Measurements from ENCODE around the gene ZSCAN29. TPM values are rescaled to one million over a fixed set of nuclear protein-coding genes. Genes with fewer than 3 reads are reported as not detected.

The ZSCAN29 gene
- total and polyA plus RNA-seq, 10 of the 15 experiments (the other 5 are each of a cell fraction or from before 2014, with no cell fraction given): 1.7 to 26.0 (median 14.6) TPM

GRCh38 chr15:43360821-43361220 is 10.0 kb downstream of the ZSCAN29 start (continued):
- TF ChIP-seq YY1 (IDR thresholded peaks at IDR 0.05; ENCODE audit: low read depth, low read length): no peak
- TF ChIP-seq GATAD2B (conservative IDR thresholded peaks at IDR 0.05; ENCODE audit: low read depth): no peak
- no peak for TF ChIP-seq ZNF687 (IDR thresholded peaks at IDR 0.05)

GRCh38 chr15:43352693-43353382 is 18.0 kb downstream of the ZSCAN29 start:
- CTCF ChIA-PET: interaction anchor here (2.1 kb wide), 1 partner anchor 161 kb away, joined by 4 read pairs; no protein-coding TSS in a partner anchor
- FAIRE-seq: no peak
- no peaks in the 10 kb centered on the region for H4K20me1 ChIP-seq (ENCODE audit: control insufficient read depth, insufficient read depth)
- TF ChIP-seq ESRRA (IDR thresholded peaks at IDR 0.05; ENCODE audit: low read length) (no peak), CHD1 (IDR thresholded peaks at IDR 0.05; ENCODE audit: low read depth, low read length) (no peak), ZNF687 (IDR thresholded peaks at IDR 0.05) (no peak), ZNF592 (IDR thresholded peaks at IDR 0.05) (no peak)

More at GRCh38 chr15:43352693-43353382, 18.0 kb downstream of the ZSCAN29 start:
- H3K4me2 ChIP-seq (ENCODE audit: control insufficient read depth, insufficient read depth): no peak overlapping the region
- H3K27me3 ChIP-seq (replicated peaks in 1 of 2; ENCODE audit: control insufficient read depth in 2 of 2, insufficient read depth in 2 of 2, low read length in 1 of 2): no peaks in the 10 kb centered on the region
- H3K27ac ChIP-seq (ENCODE audit: control insufficient read depth, insufficient read depth): no peak overlapping the region
- peaks cover 1 to 11% of the 10 kb centered on the region in 2 experiments; a peak in 2 of 4 replicates for H3K36me3 ChIP-seq (ENCODE audit: control insufficient read depth in 2 of 2, insufficient read depth in 2 of 2, low read length in 1 of 2)
- 77% methylated on average over 2 of the region's 2 CpGs for WGBS (ENCODE audit: insufficient coverage, insufficient replicate concordance, low lambda C conversion rate, missing lambda C conversion rate)
- H3K9me3 ChIP-seq (replicated peaks; ENCODE audit: control insufficient read depth, insufficient read depth, low read length): no peaks in the 10 kb centered on the region
- H2AFZ ChIP-seq (ENCODE audit: control insufficient read depth, low read depth, low read length): no peak overlapping the region
- in situ Hi-C loops (cut with MboI): no loop called here
- no peak overlapping the region for H3K4me3 ChIP-seq
- SMC1A ChIA-PET (ENCODE audit: uncharacterized antibody, unreplicated experiment): no interaction called here
- no peaks in the 10 kb centered on the region for H3K4me1 ChIP-seq (ENCODE audit: control insufficient read depth, insufficient read depth, low read length)
- POLR2A ChIA-PET: interaction anchor here (1.5 kb wide), 1 partner anchor 17 kb away, joined by 4 read pairs; the partner anchor contains the start of gene ZSCAN29
- intact Hi-C loops (cut with micrococcal nuclease; ENCODE audit: unreplicated experiment): no loop called here
- DNase-seq (ENCODE audit: low read depth, low spot score) (no peak), ATAC-seq (no peak)
- no peak overlapping the region for H3K9ac ChIP-seq (ENCODE audit: control insufficient read depth, insufficient read depth, low read length)
- H3K79me2 ChIP-seq (ENCODE audit: control insufficient read depth, insufficient read depth, low read length): no peaks in the 10 kb centered on the region
- RAD21 ChIA-PET (ENCODE audit: unreplicated experiment): interaction anchor here (0.5 kb wide), 1 partner anchor 434 kb away, joined by 3 read pairs; no protein-coding TSS in a partner anchor
- BruUV-seq (replicated peaks): no TSS peak
